Left lung (tissue), 10 donors: ENCODE data around the gene SOX18. TPM values are rescaled to one million over a fixed set of nuclear protein-coding genes. Genes with fewer than 3 reads are reported as not detected.
A peak's percentile ranks its signal among the peaks of the same experiment; 100 is the strongest.

Source experiments
- ATAC-seq: fragments of 200-7000 bp; cut with Tn5 transposase; one replicate; pipeline ENCODE4 v1.9.1; 2020; ENCODE audit warnings: moderate library complexity
- DNase-seq, 4 donors: peaks; one replicate each; pipeline ENCODE4 v3.0.0-alpha.2; 2013 to 2020
- H3K27ac ChIP-seq, 2 donors: fragments of 200-600 bp; sonication (generic) in 1 of 2; one replicate each; pipeline versions ENCODE4 v1.5.0 to v1.8.0; 2020 to 2021
- H3K27me3 ChIP-seq, 2 donors: fragments of 200-600 bp; sonication (generic) in 1 of 2; one replicate each; pipeline versions ENCODE4 v1.5.0 to v1.8.0; 2020 to 2021
- H3K36me3 ChIP-seq, 2 donors: fragments of 200-600 bp; sonication (generic) in 1 of 2; one replicate each; pipeline versions ENCODE4 v1.5.0 to v1.8.0; 2020 to 2021
- H3K4me1 ChIP-seq, 2 donors: fragments of 200-600 bp; one replicate each; pipeline ENCODE4 v1.8.0; 2021
- H3K4me3 ChIP-seq, 2 donors: fragments of 200-600 bp; sonication (generic) in 1 of 2; one replicate each; pipeline versions ENCODE4 v1.5.0 to v1.8.0; 2020 to 2021; ENCODE audit warnings: mild to moderate bottlenecking in 1 of 2
- H3K9me3 ChIP-seq, 2 donors: fragments of 200-600 bp; sonication (generic) in 1 of 2; one replicate each; pipeline versions ENCODE4 v1.5.0 to v1.8.0; 2020 to 2021
- CTCF ChIP-seq, 2 donors: fragments of 200-600 bp; sonication (generic) in 1 of 2; IDR thresholded peaks; one replicate each; pipeline versions ENCODE4 v1.5.0 to v1.8.0; 2021; ENCODE audit warnings: antibody characterized with exemption in 2 of 2
- intact Hi-C, 2 donors: fragments of 100-400 bp; cut with DNase I; formaldehyde crosslinking; loops; one replicate each; pipeline versions ENCODE4 v1.11.2 to v1.14.2; 2022
- polyA plus RNA-seq, 6 donors: library from polyadenylated mRNA; unstranded; fragments of 120-200 nt; gene quantifications; one replicate each; pipeline ENCODE4 v1.2.1, GENCODE V29; 2013; ENCODE audit not compliant: insufficient read length in 6 of 6
- total RNA-seq, 2 donors: library from RNA; stranded (reverse); fragmentation: NEBNext Ultra II Directional; extraction: Animal tissue kit (Norgen Biotek cat#: 25700); gene quantifications; one replicate each; pipeline ENCODE4 v1.2.1, GENCODE V29; 2021
- donor health status: DM: no; HTN: yes; CAD: no.
- donor health status: DM: no; HTN: no; CAD: no.

Gene SOX18
- total and polyA plus RNA-seq, 8 donors = 11.5 to 69.2 (median 18.2) TPM

DNA sequence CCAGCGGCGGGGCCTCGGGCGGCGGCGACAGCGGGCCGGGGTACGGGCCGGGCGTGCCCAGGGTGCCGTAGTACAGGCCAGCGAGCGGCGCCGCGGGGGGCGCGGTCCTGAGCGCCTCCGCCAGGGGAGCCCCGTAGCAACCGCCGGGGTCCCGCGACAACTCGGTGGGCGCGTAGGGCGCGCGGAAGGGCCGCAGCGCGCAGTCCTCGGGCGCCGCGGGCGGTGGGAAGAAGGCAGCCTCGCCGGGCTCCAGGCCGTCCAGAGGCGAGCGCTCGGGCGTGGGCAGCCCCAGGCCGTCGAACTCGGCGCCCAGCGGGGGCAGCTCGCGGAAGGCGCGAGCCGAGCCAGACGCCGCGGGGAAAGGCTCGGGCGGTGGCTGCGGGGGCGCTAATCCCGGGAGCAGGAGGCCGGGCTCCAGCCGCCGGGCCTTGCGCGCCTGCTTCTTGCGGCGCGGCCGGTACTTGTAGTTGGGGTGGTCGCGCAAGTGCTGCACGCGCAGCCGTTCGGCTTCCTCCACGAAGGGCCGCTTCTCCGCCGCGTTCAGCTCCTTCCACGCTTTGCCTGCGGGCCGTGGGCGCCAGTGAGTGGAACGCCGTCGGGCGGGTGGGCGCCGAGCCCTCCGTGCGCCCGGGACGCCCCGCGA, 916 bp downstream of the SOX18 start:
- Histone ChIP-seq H3K4me1 (peaks cover 0 to 11% of the 10 kb centered on the region in 2 donors), H3K4me3 (peak overlapping the region; percentile 22 to 48), H3K27me3 (peaks cover 36 to 90% of the 10 kb centered on the region in 2 donors), H3K36me3 (peaks cover 0 to 8% of the 10 kb centered on the region in 2 donors), H3K27ac (peak overlapping the region; percentile 56 to 58), H3K9me3 (no peaks in the 10 kb centered on the region)
- TF ChIP-seq CTCF (IDR thresholded peaks at IDR 0.05) = no peak
- no peak for DNase-seq
- ATAC-seq = no peak
- intact Hi-C loops = no loop called here

- DNase-seq (no peak), ATAC-seq (no peak)
- peaks cover 36 to 90% of the 10 kb centered on the region in 2 donors for H3K27me3 ChIP-seq
- H3K4me3 ChIP-seq = peak overlapping the region; percentile 22 to 48
- H3K36me3 ChIP-seq = peaks cover 0 to 8% of the 10 kb centered on the region in 2 donors
- peaks cover 0 to 11% of the 10 kb centered on the region in 2 donors for H3K4me1 ChIP-seq
- peak overlapping the region; percentile 56 to 58 for H3K27ac ChIP-seq
- H3K9me3 ChIP-seq = no peaks in the 10 kb centered on the region
- TF ChIP-seq CTCF (IDR thresholded peaks at IDR 0.05) = no peak
- intact Hi-C loops = no loop called here
Observed at GRCh38 chr20:64047968-64048401, 1.5 kb downstream of the SOX18 start.

- H3K4me1 ChIP-seq = peaks cover 4 to 16% of the 10 kb centered on the region in 2 donors
- H3K4me3 ChIP-seq = peak overlapping the region; percentile 22 to 48
- H3K27ac ChIP-seq = peak overlapping the region; percentile 56 to 58
- no peaks in the 10 kb centered on the region for H3K9me3 ChIP-seq
- H3K27me3 ChIP-seq = peaks cover 42 to 88% of the 10 kb centered on the region in 2 donors
- H3K36me3 ChIP-seq = peaks cover 0 to 8% of the 10 kb centered on the region in 2 donors
- no peak for TF ChIP-seq CTCF (IDR thresholded peaks at IDR 0.05)
- DNase-seq (no peak), ATAC-seq (no peak)
- intact Hi-C loops = no loop called here
Observed at GRCh38 chr20:64047046-64047389, 2.4 kb downstream of the SOX18 start.

- DNase-seq (no peak), ATAC-seq (no peak)
- peaks cover 10 to 31% of the 10 kb centered on the region in 2 donors for H3K4me1 ChIP-seq
- H3K27me3 ChIP-seq = peaks cover 50 to 88% of the 10 kb centered on the region in 2 donors
- H3K4me3 ChIP-seq = no peak overlapping the region
- intact Hi-C loops = no loop called here
- peaks cover 0 to 8% of the 10 kb centered on the region in 2 donors for H3K36me3 ChIP-seq
- H3K9me3 ChIP-seq = no peaks in the 10 kb centered on the region
- H3K27ac ChIP-seq = peak overlapping the region in 1 of 2 donors; percentile 41
- TF ChIP-seq CTCF (IDR thresholded peaks at IDR 0.05) = no peak
Observed at GRCh38 chr20:64045346-64046011, 4.0 kb downstream of the SOX18 start.

GRCh38 chr20:64044484-64045247, 4.8 kb downstream of the SOX18 start:
- Histone ChIP-seq H3K4me1 (peaks cover 11 to 37% of the 10 kb centered on the region in 2 donors), H3K36me3 (peaks cover 0 to 8% of the 10 kb centered on the region in 2 donors), H3K27me3 (peaks cover 45 to 88% of the 10 kb centered on the region in 2 donors), H3K9me3 (no peaks in the 10 kb centered on the region), H3K27ac (peak overlapping the region in 1 of 2 donors; percentile 41), H3K4me3 (no peak overlapping the region)
- intact Hi-C loops = no loop called here
- ATAC-seq (peak; percentile 34), DNase-seq (no peak)
- TF ChIP-seq CTCF (IDR thresholded peaks at IDR 0.05) = no peak
